Esophagus squamous epithelium (tissue), 5 donors: Measurements from ENCODE around the gene DEFB121. TPM values are rescaled to one million over a fixed set of nuclear protein-coding genes. Genes with fewer than 3 reads are reported as not detected.
"Not testable (repeated sequence)": the region's sequence is repeated elsewhere in the genome, so short reads cannot be mapped to it uniquely, and the experiment has no call there.

Experiments
- DNase-seq: peaks from one replicate; lab custom pipeline; 2025; lab: John Stamatoyannopoulos, UW
- H3K27ac ChIP-seq, 4 donors: fragments of 200-600 bp; sonication (generic); one replicate each; pipeline ENCODE4 v1.5.1; 2016 to 2019; ENCODE audit warnings: mild to moderate bottlenecking in 1 of 4
- H3K27me3 ChIP-seq, 4 donors: fragments of 200-600 bp; sonication (generic); 1 replicate in 3 of 4; 2 replicates in 1 of 4; pipeline versions ENCODE4 v1.5.1 to v1.6.0; 2017 to 2021; ENCODE audit warnings: antibody characterized with exemption in 1 of 4
- H3K36me3 ChIP-seq, 3 donors: fragments of 200-600 bp; sonication (generic); one replicate each; pipeline ENCODE4 v1.5.1; 2016 to 2019
- H3K4me1 ChIP-seq, 3 donors: fragments of 200-600 bp; sonication (generic); one replicate each; pipeline ENCODE4 v1.5.1; 2017 to 2019
- H3K4me3 ChIP-seq, 4 donors: fragments of 200-600 bp; sonication (generic); 1 replicate in 3 of 4; 2 replicates in 1 of 4; pipeline ENCODE4 v1.5.1; 2016 to 2019; ENCODE audit warnings: mild to moderate bottlenecking in 2 of 4, moderate library complexity in 1 of 4
- H3K9me3 ChIP-seq, 3 donors: fragments of 200-600 bp; sonication (generic); one replicate each; pipeline ENCODE4 v1.5.1; 2016 to 2019
- CTCF ChIP-seq, 6 experiments: fragments of 450-650 bp in 4 of 6; fragments of 200-600 bp in 2 of 6; sonication (generic) in 2 of 6; IDR thresholded peaks; one replicate each; pipeline ENCODE4 v1.5.1; 2016 to 2019; ENCODE audit warnings: antibody characterized with exemption in 6 of 6, mild to moderate bottlenecking in 4 of 6, moderate library complexity in 4 of 6
- POLR2A ChIP-seq, 4 donors: fragments of 450-650 bp; IDR thresholded peaks; one replicate each; pipeline ENCODE4 v1.6.1; 2017; ENCODE audit warnings: antibody characterized with exemption in 4 of 4, mild to moderate bottlenecking in 4 of 4, moderate library complexity in 3 of 4
- WGBS, 2 donors: methylation state at CpG; one replicate each; pipeline ENCODE4 v1.1.5; 2018; 5-methylcytosine and 5-hydroxymethylcytosine counted together
- intact Hi-C: fragments of 100-400 bp; cut with DNase I; formaldehyde crosslinking; loops from one replicate; pipeline ENCODE4 v1.15.0; 2022
- total RNA-seq, 4 donors: library from RNA; depleted of rRNA; stranded (reverse); fragments of >200 nt; gene quantifications; one replicate each; pipeline ENCODE4 v1.1.0, GENCODE V29; 2016
- donor health status: DM: yes; HTN: yes; CAD: no.

The DEFB121 gene
- total RNA-seq, 4 donors from 2014 or later = not detected

- Histone ChIP-seq H3K27ac (no peak overlapping the region), H3K4me1 (no peaks in the 10 kb centered on the region), H3K9me3 (no peaks in the 10 kb centered on the region), H3K27me3 (no peaks in the 10 kb centered on the region), H3K4me3 (no peak overlapping the region), H3K36me3 (no peaks in the 10 kb centered on the region)
- no peak for TF ChIP-seq POLR2A (IDR thresholded peaks at IDR 0.05)
- no peak for TF ChIP-seq CTCF (IDR thresholded peaks at IDR 0.05)
- intact Hi-C loops = no loop called here
- no peak for DNase-seq
- WGBS, 2 donors = 26 to 30% methylated on average over 3 of the region's 3 CpGs
These were observed 11.1 kb downstream of the DEFB121 start for GRCh38 chr20:31394900-31395299.

- Histone ChIP-seq H3K4me3 (no peak overlapping the region), H3K9me3 (no peaks in the 10 kb centered on the region), H3K27ac (no peak overlapping the region), H3K27me3 (no peaks in the 10 kb centered on the region), H3K36me3 (no peaks in the 10 kb centered on the region), H3K4me1 (no peaks in the 10 kb centered on the region)
- WGBS, 2 donors = 48 to 76% methylated on average over 2 of the region's 2 CpGs
- intact Hi-C loops = no loop called here
- TF ChIP-seq CTCF (IDR thresholded peaks at IDR 0.05) = no peak
- no peak for TF ChIP-seq POLR2A (IDR thresholded peaks at IDR 0.05)
- DNase-seq = no peak
These were observed 13.2 kb downstream of the DEFB121 start for GRCh38 chr20:31392836-31393235.

GRCh38 chr20:31390490-31390889 is 15.5 kb downstream of the DEFB121 start, which contains the start of gene DEFB119:
TSS of gene DEFB119 (minus strand) at chr20:31390590. CDS start at chr20:31390483, 107 bp downstream.
- Histone ChIP-seq H3K9me3 (no peaks in the 10 kb centered on the region), H3K4me1 (no peaks in the 10 kb centered on the region), H3K4me3 (no peak within 1 kb of the TSS), H3K27me3 (no peaks in the 10 kb centered on the region), H3K27ac (no peak within 1 kb of the TSS), H3K36me3 (no peaks in the 10 kb centered on the region)
- intact Hi-C loops = no loop called here
- TF ChIP-seq CTCF (IDR thresholded peaks at IDR 0.05) = no peak
- TF ChIP-seq POLR2A (IDR thresholded peaks at IDR 0.05) = no peak
- 29 to 40% methylated on average over 1 of the region's 1 CpG for WGBS, 2 donors
- DNase-seq = no peak

GRCh38 chr20:31374346-31374745 is 31.7 kb downstream of the DEFB121 start:
- H3K27me3 ChIP-seq = peaks cover 0 to 3% (median 0%) of the 10 kb centered on the region in 4 donors
- no peaks in the 10 kb centered on the region for H3K4me1 ChIP-seq
- intact Hi-C loops = no loop called here
- H3K9me3 ChIP-seq = no peaks in the 10 kb centered on the region
- TF ChIP-seq CTCF (IDR thresholded peaks at IDR 0.05) = no peak
- no peak for TF ChIP-seq POLR2A (IDR thresholded peaks at IDR 0.05)
- H3K27ac ChIP-seq = no peak overlapping the region
- H3K4me3 ChIP-seq = no peak overlapping the region
- 60 to 67% methylated on average over 2 of the region's 2 CpGs for WGBS, 2 donors
- H3K36me3 ChIP-seq = no peaks in the 10 kb centered on the region
- DNase-seq = no peak

- Histone ChIP-seq H3K4me3 (no peak within 1 kb of the TSS), H3K9me3 (peaks cover 0 to 16% (median 0%) of the 10 kb centered on the region in 3 donors), H3K36me3 (no peaks in the 10 kb centered on the region), H3K27me3 (no peaks in the 10 kb centered on the region), H3K27ac (no peak within 1 kb of the TSS), H3K4me1 (no peaks in the 10 kb centered on the region)
- intact Hi-C loops = no loop called here
- WGBS, 2 donors = 71 to 72% methylated on average over 2 of the region's 2 CpGs
- DNase-seq = no peak
- no peak for TF ChIP-seq CTCF (IDR thresholded peaks at IDR 0.05)
- no peak for TF ChIP-seq POLR2A (IDR thresholded peaks at IDR 0.05)
These were observed 37.7 kb downstream of the DEFB121 start, which contains the start of gene DEFB118 for GRCh38 chr20:31368301-31368700. TSS of gene DEFB118 (plus strand) at chr20:31368601. CDS start at chr20:31368651, 50 bp downstream.

GRCh38 chr20:31364272-31364671 is 41.7 kb downstream of the DEFB121 start:
- intact Hi-C loops, DNase-seq, H3K27ac ChIP-seq, H3K4me3 ChIP-seq, H3K4me1 ChIP-seq, H3K27me3 ChIP-seq, H3K36me3 ChIP-seq: not testable (repeated sequence)
- peaks cover 0 to 16% (median 0%) of the 10 kb centered on the region in 3 donors for H3K9me3 ChIP-seq
- 57 to 69% methylated on average over 5 of the region's 5 CpGs for WGBS, 2 donors
